22Rv1 (cell line): ENCODE data around the gene CTU2.

Experiments used
- CTCF ChIP-seq: fragments of 450-650 bp; IDR thresholded peaks from 2 replicates; pipeline ENCODE4 v1.5.1; 2017; ENCODE audit warnings: mild to moderate bottlenecking
- ZFX ChIP-seq: fragments of 450-650 bp; IDR thresholded peaks from 2 replicates; pipeline ENCODE4 v1.6.1; 2017; ENCODE audit warnings: antibody characterized with exemption, borderline replicate concordance

- TF ChIP-seq CTCF (no peak), ZFX (no peak)
These were observed 32.1 kb downstream of the CTU2 start for GRCh38 chr16:88738151-88739084.
